ENCODE results near the gene COG2. TPM values are rescaled to one million over a fixed set of nuclear protein-coding genes. Genes with fewer than 3 reads are reported as not detected.

Gene COG2
- total RNA-seq, 1 donor from 2014 or later, result 23.0 TPM

GRCh38 chr1:230739564-230740290 is 97.4 kb downstream of the COG2 start:
- peaks cover 10% of the 10 kb centered on the region for H3K4me1 Mint-ChIP-seq
- H3K4me3 Mint-ChIP-seq, result no peak overlapping the region
- no peak for TF ChIP-seq CTCF (IDR thresholded peaks at IDR 0.05; ENCODE audit: unreplicated experiment)
- no peaks in the 10 kb centered on the region for H3K36me3 Mint-ChIP-seq
- H3K9me3 Mint-ChIP-seq, result peaks cover 10% of the 10 kb centered on the region
- DNase-seq (ENCODE audit: low spot score in 2 of 2, unreplicated experiment in 2 of 2), result no peak
- H3K27ac Mint-ChIP-seq, result no peak overlapping the region
- H3K27me3 Mint-ChIP-seq (ENCODE audit: low read depth), result peaks cover 15% of the 10 kb centered on the region

Other genes with a start within 250 kb of the COG2 start
- 0.80 to 1.2 TPM (median 0.94 TPM) in 3 replicates for gene PGBD5, start 216.1 kb upstream of the COG2 start, total RNA-seq
- 1.1 to 1.9 TPM (median 1.5 TPM) in 3 replicates for gene AGT, start 71.6 kb downstream of the COG2 start, total RNA-seq
- gene CAPN9, start 104.9 kb downstream of the COG2 start, total RNA-seq, result 0.44 to 0.78 TPM (median 0.77 TPM) in 3 replicates
- gene C1orf198, start 226.0 kb downstream of the COG2 start, total RNA-seq, result 143 to 151 TPM (median 149 TPM) in 3 replicates